Neuronal stem cell (in vitro differentiated cells): Measurements from ENCODE around the gene SNCA.

Source experiments
- DNase-seq: peaks from one replicate; pipeline ENCODE4 v3.0.0-alpha.2; 2013; ENCODE audit warnings: low spot score
- H2AFZ ChIP-seq: one replicate; pipeline ENCODE4 v1.6.1; 2013; ENCODE audit warnings: mild to moderate bottlenecking, low read length, inconsistent platforms
- H2AK5ac ChIP-seq: 2 replicates; pipeline ENCODE4 v1.6.1; 2013; ENCODE audit warnings: low read depth, mild to moderate bottlenecking, inconsistent platforms, low read length, moderate library complexity, mixed read lengths
- H2BK120ac ChIP-seq: 2 replicates; pipeline ENCODE4 v1.6.1; 2013; ENCODE audit warnings: low read depth, mild to moderate bottlenecking, inconsistent platforms, low read length, moderate library complexity, mixed read lengths
- H2BK12ac ChIP-seq: one replicate; pipeline ENCODE4 v1.6.1; 2013; ENCODE audit warnings: low read length, inconsistent platforms
- H2BK15ac ChIP-seq: 2 replicates; pipeline ENCODE4 v1.6.1; 2013; ENCODE audit warnings: mild to moderate bottlenecking, low read length, inconsistent platforms, mixed read lengths
- H2BK5ac ChIP-seq: one replicate; pipeline ENCODE4 v1.6.1; 2013; ENCODE audit warnings: inconsistent platforms, mild to moderate bottlenecking, low read length, moderate library complexity
- H3K14ac ChIP-seq: one replicate; pipeline ENCODE4 v1.6.1; 2013; ENCODE audit warnings: low read length, inconsistent platforms
- H3K18ac ChIP-seq: 2 replicates; pipeline ENCODE4 v1.6.1; 2013; ENCODE audit warnings: low read length, inconsistent platforms
- H3K23ac ChIP-seq: 2 replicates; pipeline ENCODE4 v1.6.1; 2013; ENCODE audit warnings: low read depth, mild to moderate bottlenecking, mixed read lengths, low read length, inconsistent platforms; ENCODE audit not compliant: poor library complexity
- H3K27ac ChIP-seq: replicated peaks from 3 replicates; pipeline ENCODE4 v1.5.1; 2013; ENCODE audit warnings: low read length, inconsistent platforms
- H3K27me3 ChIP-seq, 3 experiments: 2 replicates each; pipeline ENCODE4 v1.6.1; 2013; ENCODE audit warnings: low read length in 3 of 3, mild to moderate bottlenecking in 2 of 3, inconsistent platforms in 1 of 3, low read depth in 1 of 3, mixed read lengths in 1 of 3, moderate library complexity in 1 of 3; ENCODE audit not compliant: control insufficient read depth in 3 of 3, insufficient read depth in 3 of 3
- H3K36me3 ChIP-seq, 2 donors: replicated peaks in 1 of 2; 2 replicates each; pipeline ENCODE4 v1.6.1; 2013; ENCODE audit warnings: low read length in 2 of 2; ENCODE audit not compliant: control insufficient read depth in 2 of 2, insufficient read depth in 2 of 2
- H3K4ac ChIP-seq: 2 replicates; pipeline ENCODE4 v1.6.1; 2013; ENCODE audit warnings: inconsistent platforms, mild to moderate bottlenecking, low read length, moderate library complexity
- H3K4me1 ChIP-seq, 2 donors: 1 replicate in 1 of 2; 2 replicates in 1 of 2; pipeline ENCODE4 v1.6.1; 2013; ENCODE audit warnings: low read length in 2 of 2, low read depth in 1 of 2; ENCODE audit not compliant: control insufficient read depth in 2 of 2, insufficient read depth in 1 of 2
- H3K4me2 ChIP-seq: one replicate; pipeline ENCODE4 v1.6.1; 2013; ENCODE audit warnings: mild to moderate bottlenecking, low read length, inconsistent platforms; ENCODE audit not compliant: insufficient read depth, poor library complexity, severe bottlenecking
- H3K4me3 ChIP-seq, 2 donors: 2 replicates each; pipeline ENCODE4 v1.5.1; 2013; ENCODE audit warnings: low read length in 2 of 2, mild to moderate bottlenecking in 2 of 2, inconsistent platforms in 1 of 2, moderate library complexity in 1 of 2
- H3K79me1 ChIP-seq: one replicate; pipeline ENCODE4 v1.6.1; 2013; ENCODE audit warnings: low read depth, mild to moderate bottlenecking, inconsistent platforms, low read length, moderate library complexity
- H3K9ac ChIP-seq: one replicate; pipeline ENCODE4 v1.6.1; 2013; ENCODE audit warnings: mild to moderate bottlenecking, low read depth, low read length, inconsistent platforms; ENCODE audit not compliant: poor library complexity
- H3K9me3 ChIP-seq, 2 donors: replicated peaks in 1 of 2; 2 replicates each; pipeline versions ENCODE3 to v1.6.1; 2013; ENCODE audit warnings: low read length in 2 of 2, mild to moderate bottlenecking in 2 of 2, inconsistent platforms in 1 of 2, low read depth in 1 of 2, mixed read lengths in 1 of 2, moderate library complexity in 1 of 2; ENCODE audit not compliant: control insufficient read depth in 2 of 2, insufficient read depth in 1 of 2
- H4K8ac ChIP-seq: one replicate; pipeline ENCODE4 v1.6.1; 2013; ENCODE audit warnings: low read depth, mild to moderate bottlenecking, inconsistent platforms, low read length, moderate library complexity
- H4K91ac ChIP-seq: one replicate; pipeline ENCODE4 v1.6.1; 2013; ENCODE audit warnings: low read length, low read depth, mild to moderate bottlenecking, inconsistent platforms; ENCODE audit not compliant: poor library complexity
- WGBS, 2 donors: extraction: QIAGEN DNeasy Blood & Tissue Kit; methylation state at CpG; one replicate each; pipeline ENCODE4 v1.1.7; 2013; ENCODE audit warnings: missing lambda C conversion rate in 2 of 2, mixed read lengths in 1 of 2; ENCODE audit not compliant: insufficient read length in 2 of 2, insufficient replicate concordance in 1 of 2; ENCODE audit errors: extremely low coverage in 2 of 2; 5-methylcytosine and 5-hydroxymethylcytosine counted together

Gene SNCA

DNA sequence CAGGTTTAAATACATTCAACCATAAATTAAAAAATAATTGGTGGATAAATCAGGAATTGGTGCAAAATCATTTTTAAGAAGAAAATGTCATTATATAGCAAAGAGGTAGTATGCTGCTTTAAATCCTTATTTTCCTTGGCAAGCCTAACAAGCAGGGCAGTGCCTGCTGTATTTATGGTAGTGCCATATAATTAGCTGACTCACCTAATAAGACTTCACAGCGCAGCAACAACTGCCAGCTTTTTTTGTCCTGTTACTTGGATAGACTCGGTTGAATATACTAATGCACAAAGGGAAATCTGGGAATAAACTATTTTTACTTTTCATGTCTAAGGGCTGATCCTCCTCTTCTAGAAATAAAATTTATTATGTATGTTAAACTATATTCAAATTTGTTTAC lies 99.1 kb downstream of the SNCA start:
- no peak overlapping the region for H3K23ac ChIP-seq
- H3K27me3 ChIP-seq = no peaks in the 10 kb centered on the region
- H2BK5ac ChIP-seq = no peak overlapping the region
- H3K4me1 ChIP-seq = no peaks in the 10 kb centered on the region
- no peak overlapping the region for H3K4ac ChIP-seq
- no CpG with 5 or more reads among the region's 2 CpGs for WGBS, 2 donors
- no peaks in the 10 kb centered on the region for H3K9me3 ChIP-seq
- H3K79me1 ChIP-seq = no peaks in the 10 kb centered on the region
- no peak overlapping the region for H3K4me2 ChIP-seq
- no peak for DNase-seq
- H2BK12ac ChIP-seq = no peak overlapping the region
- H4K8ac ChIP-seq = no peak overlapping the region
- H3K27ac ChIP-seq = no peak overlapping the region
- no peak overlapping the region for H3K14ac ChIP-seq
- no peak overlapping the region for H4K91ac ChIP-seq
- no peaks in the 10 kb centered on the region for H3K36me3 ChIP-seq
- H3K4me3 ChIP-seq = no peak overlapping the region
- no peak overlapping the region for H2BK15ac ChIP-seq
- H2BK120ac ChIP-seq = no peak overlapping the region
- no peak overlapping the region for H3K18ac ChIP-seq
- no peak overlapping the region for H2AFZ ChIP-seq
- no peak overlapping the region for H3K9ac ChIP-seq
- no peak overlapping the region for H2AK5ac ChIP-seq

DNA sequence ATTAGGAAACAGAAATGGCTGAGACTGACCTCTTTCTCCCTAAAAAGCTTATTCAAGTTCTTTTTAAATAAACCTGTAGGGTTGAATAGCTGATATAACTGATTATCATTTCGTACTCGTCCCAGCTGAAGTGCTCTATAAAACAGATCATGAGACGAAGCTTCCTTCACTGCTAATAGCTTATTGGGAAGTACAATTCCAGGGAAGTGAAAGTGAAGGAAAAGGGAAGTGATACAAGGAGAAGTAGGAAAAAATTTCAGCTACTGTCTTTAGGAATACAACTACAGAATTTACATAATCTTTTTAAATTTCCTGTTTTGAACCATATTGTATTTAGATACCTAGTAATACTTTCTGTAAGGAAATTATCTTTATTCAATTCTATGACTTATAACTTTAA lies 103.0 kb downstream of the SNCA start:
- H4K91ac ChIP-seq = no peak overlapping the region
- H4K8ac ChIP-seq = no peak overlapping the region
- H3K4me1 ChIP-seq = no peaks in the 10 kb centered on the region
- no peak overlapping the region for H2BK12ac ChIP-seq
- no peak overlapping the region for H2BK5ac ChIP-seq
- DNase-seq = no peak
- H3K79me1 ChIP-seq = no peaks in the 10 kb centered on the region
- H3K36me3 ChIP-seq = no peaks in the 10 kb centered on the region
- no peak overlapping the region for H2AK5ac ChIP-seq
- no peak overlapping the region for H3K4me3 ChIP-seq
- H3K27ac ChIP-seq = no peak overlapping the region
- no peak overlapping the region for H3K23ac ChIP-seq
- no CpG with 5 or more reads among the region's 3 CpGs for WGBS, 2 donors
- H2BK120ac ChIP-seq = no peak overlapping the region
- no peak overlapping the region for H3K18ac ChIP-seq
- no peaks in the 10 kb centered on the region for H3K27me3 ChIP-seq
- no peak overlapping the region for H2BK15ac ChIP-seq
- H3K14ac ChIP-seq = no peak overlapping the region
- no peaks in the 10 kb centered on the region for H3K9me3 ChIP-seq
- no peak overlapping the region for H3K4ac ChIP-seq
- no peak overlapping the region for H3K9ac ChIP-seq
- H2AFZ ChIP-seq = no peak overlapping the region
- no peak overlapping the region for H3K4me2 ChIP-seq

DNA sequence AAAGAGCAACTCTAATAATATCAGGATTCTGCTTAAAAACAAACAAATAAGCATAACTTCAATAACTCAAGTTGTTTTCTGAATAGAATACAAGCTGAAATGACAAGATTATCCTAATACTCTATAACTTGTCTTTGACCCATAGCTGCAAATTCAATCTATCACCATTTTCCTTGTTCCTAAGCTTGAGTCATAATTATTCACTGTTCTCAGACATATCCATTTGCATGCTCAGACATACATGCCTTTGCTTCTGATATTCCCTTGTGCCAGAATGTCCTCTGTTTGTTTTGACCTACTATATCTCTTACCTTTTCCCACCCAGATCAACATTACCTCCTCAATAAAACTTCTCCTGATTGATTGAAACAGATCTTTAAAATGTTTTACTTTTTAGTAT lies 109.7 kb downstream of the SNCA start:
- Histone ChIP-seq H2BK12ac (no peak overlapping the region), H3K36me3 (no peaks in the 10 kb centered on the region), H3K4me3 (no peak overlapping the region), H3K18ac (no peak overlapping the region), H3K27ac (no peak overlapping the region), H3K9ac (no peak overlapping the region), H3K14ac (no peak overlapping the region), H4K91ac (no peak overlapping the region), H3K23ac (no peak overlapping the region), H3K4ac (no peak overlapping the region), H2BK15ac (no peak overlapping the region), H3K9me3 (no peaks in the 10 kb centered on the region), H2BK120ac (no peak overlapping the region), H4K8ac (no peak overlapping the region), H2AK5ac (no peak overlapping the region), H2AFZ (no peak overlapping the region), H3K4me2 (no peak overlapping the region), H2BK5ac (no peak overlapping the region), H3K79me1 (no peaks in the 10 kb centered on the region), H3K27me3 (no peaks in the 10 kb centered on the region), H3K4me1 (peaks cover 0 to 2% of the 10 kb centered on the region in 2 donors)
- DNase-seq = no peak

DNA sequence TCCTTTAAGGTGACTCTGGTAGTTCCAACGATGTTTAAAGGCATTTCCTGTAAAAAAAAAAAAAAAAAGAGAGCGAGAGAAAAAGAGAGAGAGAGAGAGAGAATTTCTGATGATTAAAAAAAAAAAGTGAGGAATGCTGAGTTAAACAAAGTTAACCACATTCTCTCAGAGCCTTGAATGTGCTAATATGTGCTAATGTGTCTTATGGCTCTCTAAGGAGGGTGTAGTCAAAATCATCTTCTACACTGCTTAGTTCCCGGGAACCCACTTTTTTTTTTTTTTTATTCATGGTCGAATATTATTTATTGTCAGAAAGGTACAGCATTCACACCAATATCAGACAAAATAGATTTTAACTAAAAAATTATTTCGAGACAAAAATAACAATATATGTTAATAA lies 111.7 kb downstream of the SNCA start:
- Histone ChIP-seq H3K9me3 (no peaks in the 10 kb centered on the region), H3K4me1 (peaks cover 0 to 2% of the 10 kb centered on the region in 2 donors), H3K4me2 (no peak overlapping the region), H3K14ac (no peak overlapping the region), H3K27ac (no peak overlapping the region), H3K23ac (no peak overlapping the region), H2AK5ac (no peak overlapping the region), H3K9ac (no peak overlapping the region), H2BK15ac (no peak overlapping the region), H3K4ac (no peak overlapping the region), H3K36me3 (no peaks in the 10 kb centered on the region), H2BK120ac (no peak overlapping the region), H2AFZ (no peak overlapping the region), H3K27me3 (no peaks in the 10 kb centered on the region), H3K18ac (no peak overlapping the region), H4K91ac (no peak overlapping the region), H2BK5ac (no peak overlapping the region), H2BK12ac (no peak overlapping the region), H4K8ac (no peak overlapping the region), H3K4me3 (no peak overlapping the region), H3K79me1 (no peaks in the 10 kb centered on the region)
- DNase-seq = no peak
- WGBS, 2 donors = no CpG with 5 or more reads among the region's 5 CpGs
